ENCODE results near the gene ARIH1. TPM values are rescaled to one million over a fixed set of nuclear protein-coding genes. Genes with fewer than 3 reads are reported as not detected.

Gene ARIH1
- total and polyA plus RNA-seq, 10 of the 15 experiments (the other 5 are each of a cell fraction or from before 2014, with no cell fraction given) = 14.7 to 99.5 (median 26.5) TPM

DNA sequence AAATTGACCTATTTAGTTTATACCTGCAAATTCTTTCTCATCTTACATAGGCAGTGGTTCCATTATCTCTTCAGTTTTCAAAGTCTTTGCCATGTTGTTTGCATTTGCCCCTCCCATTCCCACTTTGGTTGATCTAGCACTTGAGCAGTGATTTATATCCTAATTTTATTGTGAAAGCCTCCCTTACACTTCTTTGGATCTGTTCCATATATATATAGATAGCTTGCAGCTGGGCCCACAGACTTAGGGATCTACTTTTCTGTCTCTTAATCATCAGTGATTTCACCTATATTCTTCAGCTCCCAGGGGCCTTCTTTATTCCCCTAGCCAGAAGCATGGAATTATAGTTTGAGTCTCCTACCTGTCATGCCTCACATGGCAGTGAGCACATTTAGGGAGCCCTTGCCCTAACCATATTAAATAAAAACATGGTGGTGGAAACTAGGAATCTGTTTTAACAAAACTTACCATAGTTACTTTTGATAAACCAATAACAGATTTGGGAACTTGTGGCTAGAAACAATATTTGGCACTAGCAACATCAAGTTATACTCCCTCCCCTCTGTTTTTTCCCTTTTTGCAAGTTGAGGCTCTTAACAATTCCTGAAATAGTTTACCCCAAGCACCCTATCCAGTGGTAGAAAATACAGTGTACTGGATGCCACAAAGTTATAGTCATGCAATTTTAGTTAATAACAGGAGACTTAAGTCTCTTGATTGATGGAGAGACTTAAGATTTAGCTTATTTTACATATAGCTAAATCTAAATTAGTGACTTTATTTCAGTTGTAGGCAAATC is 41.7 kb downstream of the ARIH1 start:
- in situ Hi-C loops (cut with MboI) = no loop called here
- no TSS peak for BruUV-seq (replicated peaks)

More for the DNA sequence above, 41.7 kb downstream of the ARIH1 start:
- DNase-seq (ENCODE audit: low read depth, low spot score) (no peak), FAIRE-seq (no peak), ATAC-seq (no peak)
- Histone ChIP-seq H3K79me2 (ENCODE audit: control insufficient read depth, insufficient read depth, low read length) (peaks cover 45% of the 10 kb centered on the region), H2AFZ (ENCODE audit: control insufficient read depth, low read depth, low read length) (no peak overlapping the region), H3K4me1 (ENCODE audit: control insufficient read depth, insufficient read depth, low read length) (no peaks in the 10 kb centered on the region), H3K27me3 (replicated peaks in 1 of 2; ENCODE audit: control insufficient read depth in 2 of 2, insufficient read depth in 2 of 2, low read length in 1 of 2) (no peaks in the 10 kb centered on the region), H3K4me2 (ENCODE audit: control insufficient read depth, insufficient read depth) (no peak overlapping the region), H3K9ac (ENCODE audit: control insufficient read depth, insufficient read depth, low read length) (no peak overlapping the region), H3K9me3 (replicated peaks; ENCODE audit: control insufficient read depth, insufficient read depth, low read length) (no peaks in the 10 kb centered on the region; the same call in 1 of the 3 replicates), H3K36me3 (ENCODE audit: control insufficient read depth in 2 of 2, insufficient read depth in 2 of 2, low read length in 1 of 2) (peaks cover 0 to 6% of the 10 kb centered on the region in 2 experiments; a peak in 2 of 4 replicates), H3K27ac (ENCODE audit: control insufficient read depth, insufficient read depth) (no peak overlapping the region), H4K20me1 (ENCODE audit: control insufficient read depth, insufficient read depth) (no peaks in the 10 kb centered on the region), H3K4me3 (no peak overlapping the region)
- RAD21 ChIA-PET (ENCODE audit: unreplicated experiment) = no interaction called here
- CTCF ChIA-PET = interaction anchor here (1.0 to 1.3 kb wide), 3 partner anchors 23 to 34 kb away, joined by 3 to 5 read pairs (median 4); no protein-coding TSS in a partner anchor
- intact Hi-C loops (cut with micrococcal nuclease; ENCODE audit: unreplicated experiment) = no loop called here
- POLR2A ChIA-PET = no interaction called here
- SMC1A ChIA-PET (ENCODE audit: uncharacterized antibody, unreplicated experiment) = interaction anchor here (1.6 to 2.8 kb wide), 3 partner anchors 14 to 28 kb away, joined by 3 to 9 read pairs (median 4); no protein-coding TSS in a partner anchor
- no peak for TF ChIP-seq RAD21 (IDR thresholded peaks at IDR 0.05; ENCODE audit: insufficient read depth, low read depth, low read length)
- TF ChIP-seq KDM1A (IDR thresholded peaks at IDR 0.05; ENCODE audit: borderline replicate concordance) = no peak
- TF ChIP-seq PRDM15 (CRISPR knock-in tag; IDR thresholded peaks at IDR 0.05) = no peak
- no peak for TF ChIP-seq ASH2L (IDR thresholded peaks at IDR 0.05; ENCODE audit: borderline replicate concordance, low read depth)
- TF ChIP-seq POLR2AphosphoS2 (IDR thresholded peaks at IDR 0.05; ENCODE audit: low read depth, low read length) = no peak

Data from GM12878 (cell line).